Measurements from ENCODE around the gene SHISA9. TPM values are rescaled to one million over a fixed set of nuclear protein-coding genes. Genes with fewer than 3 reads are reported as not detected.

Gene SHISA9
- total and polyA plus RNA-seq, 2 of the 4 experiments (the other 2 are of a cell fraction), result under 0.01 TPM; not detected in 1

DNA sequence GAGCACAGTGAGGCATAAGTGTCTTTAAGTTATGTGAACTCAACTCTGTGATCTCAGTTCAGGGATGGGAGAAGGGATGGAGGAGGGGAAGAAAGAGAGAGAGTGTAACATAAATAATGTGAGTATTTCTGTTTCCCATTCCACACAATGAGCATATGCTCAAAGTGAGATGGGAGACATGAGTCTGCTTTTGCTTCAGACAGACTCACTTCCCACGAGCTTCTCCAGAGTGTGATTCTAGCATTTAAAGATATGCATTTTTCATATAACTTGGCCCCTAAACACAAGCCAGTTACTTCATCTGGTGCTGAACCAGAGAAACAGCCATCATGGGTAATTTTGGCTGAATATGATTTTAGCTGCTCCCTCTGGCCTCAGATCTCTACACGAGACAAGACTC lies 35.0 kb downstream of the SHISA9 start:
- dilution Hi-C loops (cut with HindIII; ENCODE audit: low sequenced_read_pairs, unreplicated experiment), result no loop called here

More for the DNA sequence above, 35.0 kb downstream of the SHISA9 start:
- Histone ChIP-seq H3K9me3 (ENCODE audit: control insufficient read depth, insufficient read depth, low read length) (peaks cover 8% of the 10 kb centered on the region; the same call in 1 of the 2 replicates), H3K36me3 (ENCODE audit: control insufficient read depth, insufficient read depth, low read length) (no peaks in the 10 kb centered on the region), H3K4ac (ENCODE audit: low read depth, low read length) (no peak overlapping the region), H3K4me1 (ENCODE audit: control insufficient read depth, insufficient read depth, low read length) (no peaks in the 10 kb centered on the region), H2AK9ac (replicated peaks; ENCODE audit: low read depth, low read length, poor library complexity) (no peak overlapping the region), H3K27me3 (ENCODE audit: control insufficient read depth, insufficient read depth, low read length) (no peaks in the 10 kb centered on the region), H4K8ac (ENCODE audit: low read depth in 2 of 2, low read length in 2 of 2) (no peak overlapping the region), H2AFZ (replicated peaks; ENCODE audit: low read length, poor library complexity) (no peak overlapping the region), H3K4me3 (ENCODE audit: insufficient read depth, low read depth, low read length) (no peak overlapping the region), H3K9ac (ENCODE audit: low read depth, low read length) (no peak overlapping the region), H2BK5ac (ENCODE audit: low read depth, low read length, poor library complexity, severe bottlenecking) (no peak overlapping the region), H3K79me1 (ENCODE audit: low read depth in 1 of 2, low read length in 2 of 2) (no peaks in the 10 kb centered on the region), H2BK120ac (ENCODE audit: low read depth, low read length) (no peak overlapping the region), H3K56ac (ENCODE audit: extremely low read depth, insufficient read depth, low read length) (no peak overlapping the region), H4K5ac (ENCODE audit: low read depth, low read length) (no peak overlapping the region), H4K91ac (ENCODE audit: insufficient read depth, low read depth, low read length) (no peak overlapping the region), H3K14ac (replicated peaks; ENCODE audit: low read depth, low read length) (no peak overlapping the region), H3K9me1 (ENCODE audit: insufficient read depth, low read length) (no peaks in the 10 kb centered on the region), H3K23ac (ENCODE audit: low read depth, low read length) (no peak overlapping the region), H2BK15ac (ENCODE audit: low read depth, low read length) (no peak overlapping the region), H4K20me1 (ENCODE audit: insufficient read depth, low read length) (no peaks in the 10 kb centered on the region), H2BK20ac (ENCODE audit: low read depth, low read length) (no peak overlapping the region), H2AK5ac (ENCODE audit: low read depth, low read length) (no peak overlapping the region), H3K18ac (ENCODE audit: low read depth, low read length) (no peak overlapping the region), H3K4me2 (ENCODE audit: low read depth, low read length) (no peak overlapping the region), H3K27ac (ENCODE audit: insufficient read depth, low read length) (no peak overlapping the region)
- WGBS, 2 experiments (ENCODE audit: extremely low coverage in 2 of 2, insufficient read length in 1 of 2), result no CpG with 5 or more reads among the region's 2 CpGs
- DNase-seq (no peak), ATAC-seq (ENCODE audit: low read depth) (no peak)
- ChIA-PET CTCF (no interaction called here), POLR2A (ENCODE audit: unreplicated experiment) (no interaction called here)
- in situ Hi-C loops (cut with MboI; ENCODE audit: low sequenced_read_pairs), result no loop called here
- no peak for TF ChIP-seq MXI1 (IDR thresholded peaks at IDR 0.05; ENCODE audit: borderline replicate concordance, low read depth, low read length)
- TF ChIP-seq NFE2L2 (IDR thresholded peaks at IDR 0.05; ENCODE audit: low read depth, low read length), result no peak
- TF ChIP-seq, protein P1, sequence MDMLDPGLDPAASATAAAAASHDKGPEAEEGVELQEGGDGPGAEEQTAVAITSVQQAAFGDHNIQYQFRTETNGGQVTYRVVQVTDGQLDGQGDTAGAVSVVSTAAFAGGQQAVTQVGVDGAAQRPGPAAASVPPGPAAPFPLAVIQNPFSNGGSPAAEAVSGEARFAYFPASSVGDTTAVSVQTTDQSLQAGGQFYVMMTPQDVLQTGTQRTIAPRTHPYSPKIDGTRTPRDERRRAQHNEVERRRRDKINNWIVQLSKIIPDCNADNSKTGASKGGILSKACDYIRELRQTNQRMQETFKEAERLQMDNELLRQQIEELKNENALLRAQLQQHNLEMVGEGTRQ (IDR thresholded peaks at IDR 0.05; ENCODE audit: low read depth, low read length), result no peak
- TF ChIP-seq, protein P2, sequence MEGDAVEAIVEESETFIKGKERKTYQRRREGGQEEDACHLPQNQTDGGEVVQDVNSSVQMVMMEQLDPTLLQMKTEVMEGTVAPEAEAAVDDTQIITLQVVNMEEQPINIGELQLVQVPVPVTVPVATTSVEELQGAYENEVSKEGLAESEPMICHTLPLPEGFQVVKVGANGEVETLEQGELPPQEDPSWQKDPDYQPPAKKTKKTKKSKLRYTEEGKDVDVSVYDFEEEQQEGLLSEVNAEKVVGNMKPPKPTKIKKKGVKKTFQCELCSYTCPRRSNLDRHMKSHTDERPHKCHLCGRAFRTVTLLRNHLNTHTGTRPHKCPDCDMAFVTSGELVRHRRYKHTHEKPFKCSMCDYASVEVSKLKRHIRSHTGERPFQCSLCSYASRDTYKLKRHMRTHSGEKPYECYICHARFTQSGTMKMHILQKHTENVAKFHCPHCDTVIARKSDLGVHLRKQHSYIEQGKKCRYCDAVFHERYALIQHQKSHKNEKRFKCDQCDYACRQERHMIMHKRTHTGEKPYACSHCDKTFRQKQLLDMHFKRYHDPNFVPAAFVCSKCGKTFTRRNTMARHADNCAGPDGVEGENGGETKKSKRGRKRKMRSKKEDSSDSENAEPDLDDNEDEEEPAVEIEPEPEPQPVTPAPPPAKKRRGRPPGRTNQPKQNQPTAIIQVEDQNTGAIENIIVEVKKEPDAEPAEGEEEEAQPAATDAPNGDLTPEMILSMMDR (conservative IDR thresholded peaks at IDR 0.05; ENCODE audit: low read depth, low read length), result no peak
- TF ChIP-seq, protein P3, sequence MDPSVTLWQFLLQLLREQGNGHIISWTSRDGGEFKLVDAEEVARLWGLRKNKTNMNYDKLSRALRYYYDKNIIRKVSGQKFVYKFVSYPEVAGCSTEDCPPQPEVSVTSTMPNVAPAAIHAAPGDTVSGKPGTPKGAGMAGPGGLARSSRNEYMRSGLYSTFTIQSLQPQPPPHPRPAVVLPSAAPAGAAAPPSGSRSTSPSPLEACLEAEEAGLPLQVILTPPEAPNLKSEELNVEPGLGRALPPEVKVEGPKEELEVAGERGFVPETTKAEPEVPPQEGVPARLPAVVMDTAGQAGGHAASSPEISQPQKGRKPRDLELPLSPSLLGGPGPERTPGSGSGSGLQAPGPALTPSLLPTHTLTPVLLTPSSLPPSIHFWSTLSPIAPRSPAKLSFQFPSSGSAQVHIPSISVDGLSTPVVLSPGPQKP (IDR thresholded peaks at IDR 0.05; ENCODE audit: borderline replicate concordance, low read depth, low read length), result no peak
- no peak for TF ChIP-seq MAFK (IDR thresholded peaks at IDR 0.05; ENCODE audit: low read depth, low read length)
- TF ChIP-seq POLR2A (IDR thresholded peaks at IDR 0.05; ENCODE audit: low read depth, low read length), result no peak
- TF ChIP-seq SMC3 (IDR thresholded peaks at IDR 0.05; ENCODE audit: low read depth, low read length), result no peak
- no peak for TF ChIP-seq BHLHE40 (IDR thresholded peaks at IDR 0.05; ENCODE audit: low read depth, low read length)
- TF ChIP-seq FOS (IDR thresholded peaks at IDR 0.05; ENCODE audit: low read depth, low read length), result no peak
- TF ChIP-seq CHD1 (IDR thresholded peaks at IDR 0.05; ENCODE audit: low read depth, low read length), result no peak
- TF ChIP-seq MAZ (IDR thresholded peaks at IDR 0.05; ENCODE audit: borderline replicate concordance, low read depth, low read length), result no peak
- no peak for TF ChIP-seq RAD21 (IDR thresholded peaks at IDR 0.05; ENCODE audit: low read length)
- no peak for TF ChIP-seq RFX5 (IDR thresholded peaks at IDR 0.05; ENCODE audit: low read depth, low read length)
- no peak for TF ChIP-seq RCOR1 (IDR thresholded peaks at IDR 0.05; ENCODE audit: insufficient replicate concordance, low read length)
- TF ChIP-seq CEBPB (IDR thresholded peaks at IDR 0.05; ENCODE audit: low read depth, low read length), result no peak
- no TSS peak for BruUV-seq (replicated peaks)
- intact Hi-C loops (cut with micrococcal nuclease), result no loop called here
